ENCODE measurements around the gene TMEM176B. TPM values are rescaled to one million over a fixed set of nuclear protein-coding genes. Genes with fewer than 3 reads are reported as not detected.
"Not testable (repeated sequence)": the region's sequence is repeated elsewhere in the genome, so short reads cannot be mapped to it uniquely, and the experiment has no call there.

Gene TMEM176B
- total RNA-seq, 3 donors from 2014 or later, result 210 to 401 (median 338) TPM

- peak; percentile 81 for TF ChIP-seq CTCF (IDR thresholded peaks at IDR 0.05)
- no peaks in the 10 kb centered on the region for H3K9me3 ChIP-seq
- peaks cover 9% of the 10 kb centered on the region for H3K4me1 ChIP-seq (ENCODE audit: low read depth)
- DNase-seq (peak; percentile 84 to 96 (median 90)), ATAC-seq (peak; percentile 96)
- H3K4me3 ChIP-seq, result no peak overlapping the region
- no peaks in the 10 kb centered on the region for H3K36me3 ChIP-seq (ENCODE audit: low read depth)
- intact Hi-C loops (cut with DNase I, micrococcal nuclease), result loop anchor here (2.0 to 10.0 kb wide), 3 partner anchors 98 to 206 kb away; no protein-coding TSS in a partner anchor
Observed at GRCh38 chr7:150778738-150779301, 21.3 kb downstream of the TMEM176B start.

GRCh38 chr7:150778014-150778737 lies 22.0 kb downstream of the TMEM176B start:
- Histone ChIP-seq H3K9me3 (no peaks in the 10 kb centered on the region), H3K36me3 (ENCODE audit: low read depth) (no peaks in the 10 kb centered on the region), H3K4me3 (no peak overlapping the region), H3K4me1 (ENCODE audit: low read depth) (peaks cover 4% of the 10 kb centered on the region)
- DNase-seq (peak in 1 of 3 donors; percentile 6), ATAC-seq (no peak)
- no peak for TF ChIP-seq CTCF (IDR thresholded peaks at IDR 0.05)
- intact Hi-C loops (cut with DNase I, micrococcal nuclease), result loop anchor here (2.0 to 10.0 kb wide), 3 partner anchors 99 to 207 kb away; no protein-coding TSS in a partner anchor

GRCh38 chr7:150774131-150774530 lies 26.0 kb downstream of the TMEM176B start:
- intact Hi-C loops (cut with DNase I, micrococcal nuclease), result loop anchor here in 1 of 2 donors (10.0 kb wide), 2 partner anchors 121 to 211 kb away; no protein-coding TSS in a partner anchor
- not testable (repeated sequence) for ATAC-seq; H3K4me1 ChIP-seq (ENCODE audit: low read depth)

GRCh38 chr7:150769768-150770167 lies 30.4 kb downstream of the TMEM176B start:
- intact Hi-C loops (cut with DNase I, micrococcal nuclease), result loop anchor here in 1 of 2 donors (10.0 kb wide), 2 partner anchors 125 to 215 kb away; no protein-coding TSS in a partner anchor
- ATAC-seq (no peak), DNase-seq (no peak)
- H3K9me3 ChIP-seq, result no peaks in the 10 kb centered on the region
- no peaks in the 10 kb centered on the region for H3K4me1 ChIP-seq (ENCODE audit: low read depth)
- no peak for TF ChIP-seq CTCF (IDR thresholded peaks at IDR 0.05)
- no peak overlapping the region for H3K4me3 ChIP-seq
- no peaks in the 10 kb centered on the region for H3K36me3 ChIP-seq (ENCODE audit: low read depth)

More at GRCh38 chr7:150774131-150774530, 26.0 kb downstream of the TMEM176B start:
- H3K9me3 ChIP-seq; H3K36me3 ChIP-seq (ENCODE audit: low read depth); DNase-seq; H3K4me3 ChIP-seq: not testable (repeated sequence)

GRCh38 chr7:150766334-150766709 lies 33.8 kb downstream of the TMEM176B start:
- Histone ChIP-seq H3K9me3 (no peaks in the 10 kb centered on the region), H3K36me3 (ENCODE audit: low read depth) (no peaks in the 10 kb centered on the region), H3K4me3 (no peak overlapping the region), H3K4me1 (ENCODE audit: low read depth) (no peaks in the 10 kb centered on the region)
- intact Hi-C loops (cut with DNase I, micrococcal nuclease), result no loop called here
- no peak for TF ChIP-seq CTCF (IDR thresholded peaks at IDR 0.05)
- DNase-seq (no peak), ATAC-seq (peak; percentile 97)

- no peak for ATAC-seq
- no peak for DNase-seq
- Histone ChIP-seq H3K36me3 (ENCODE audit: low read depth) (no peaks in the 10 kb centered on the region), H3K4me1 (ENCODE audit: low read depth) (no peaks in the 10 kb centered on the region), H3K4me3 (no peak overlapping the region), H3K9me3 (no peaks in the 10 kb centered on the region)
- intact Hi-C loops (cut with DNase I, micrococcal nuclease), result no loop called here
- TF ChIP-seq CTCF (IDR thresholded peaks at IDR 0.05), result no peak
Observed at GRCh38 chr7:150759479-150759878, 40.7 kb downstream of the TMEM176B start.

Data from mucosa of descending colon (tissue), 3 donors.